Measurements from ENCODE around the gene DIRAS3. TPM values are rescaled to one million over a fixed set of nuclear protein-coding genes. Genes with fewer than 3 reads are reported as not detected.
"Not testable (repeated sequence)": the region's sequence is repeated elsewhere in the genome, so short reads cannot be mapped to it uniquely, and the experiment has no call there.

Gene DIRAS3
- total RNA-seq, 2 donors from 2014 or later: 5.3 to 10.6 TPM

DNA sequence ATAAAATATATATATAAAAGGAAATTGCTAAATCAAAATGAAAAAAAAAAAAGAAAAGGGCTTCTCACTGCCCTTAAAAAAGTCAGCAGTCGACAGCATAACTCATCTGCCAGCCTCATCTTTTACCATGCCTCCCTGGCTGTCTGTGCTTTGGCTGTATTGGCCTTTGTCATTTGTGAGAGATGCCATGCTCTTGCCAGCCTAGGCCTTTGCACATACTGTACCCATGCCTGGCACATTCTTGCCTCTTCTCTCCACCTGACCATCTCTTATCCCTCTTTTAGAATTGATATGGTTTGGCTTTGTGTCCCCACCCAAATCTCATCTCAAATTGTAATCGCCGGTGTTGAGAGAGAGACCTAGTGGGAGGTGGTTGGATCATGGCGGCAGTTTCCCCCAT lies 37.1 kb downstream of the DIRAS3 start:
- Histone ChIP-seq H3K4me3 (no peak overlapping the region), H3K9me3 (no peaks in the 10 kb centered on the region), H3K4me1 (no peaks in the 10 kb centered on the region), H3K36me3 (replicated peaks in 1 of 2; ENCODE audit: insufficient read depth in 1 of 2, low read depth in 2 of 2) (no peaks in the 10 kb centered on the region), H3K27me3 (no peaks in the 10 kb centered on the region), H3K27ac (no peak overlapping the region)
- DNase-seq (no peak), ATAC-seq (no peak)
- WGBS, 2 donors: 93% methylated on average over 4 of the region's 4 CpGs
- intact Hi-C loops (cut with DNase I): no loop called here
- TF ChIP-seq, protein P1, sequence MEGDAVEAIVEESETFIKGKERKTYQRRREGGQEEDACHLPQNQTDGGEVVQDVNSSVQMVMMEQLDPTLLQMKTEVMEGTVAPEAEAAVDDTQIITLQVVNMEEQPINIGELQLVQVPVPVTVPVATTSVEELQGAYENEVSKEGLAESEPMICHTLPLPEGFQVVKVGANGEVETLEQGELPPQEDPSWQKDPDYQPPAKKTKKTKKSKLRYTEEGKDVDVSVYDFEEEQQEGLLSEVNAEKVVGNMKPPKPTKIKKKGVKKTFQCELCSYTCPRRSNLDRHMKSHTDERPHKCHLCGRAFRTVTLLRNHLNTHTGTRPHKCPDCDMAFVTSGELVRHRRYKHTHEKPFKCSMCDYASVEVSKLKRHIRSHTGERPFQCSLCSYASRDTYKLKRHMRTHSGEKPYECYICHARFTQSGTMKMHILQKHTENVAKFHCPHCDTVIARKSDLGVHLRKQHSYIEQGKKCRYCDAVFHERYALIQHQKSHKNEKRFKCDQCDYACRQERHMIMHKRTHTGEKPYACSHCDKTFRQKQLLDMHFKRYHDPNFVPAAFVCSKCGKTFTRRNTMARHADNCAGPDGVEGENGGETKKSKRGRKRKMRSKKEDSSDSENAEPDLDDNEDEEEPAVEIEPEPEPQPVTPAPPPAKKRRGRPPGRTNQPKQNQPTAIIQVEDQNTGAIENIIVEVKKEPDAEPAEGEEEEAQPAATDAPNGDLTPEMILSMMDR (IDR thresholded peaks at IDR 0.05): no peak
- TF ChIP-seq POLR2A (IDR thresholded peaks at IDR 0.05): no peak

DNA sequence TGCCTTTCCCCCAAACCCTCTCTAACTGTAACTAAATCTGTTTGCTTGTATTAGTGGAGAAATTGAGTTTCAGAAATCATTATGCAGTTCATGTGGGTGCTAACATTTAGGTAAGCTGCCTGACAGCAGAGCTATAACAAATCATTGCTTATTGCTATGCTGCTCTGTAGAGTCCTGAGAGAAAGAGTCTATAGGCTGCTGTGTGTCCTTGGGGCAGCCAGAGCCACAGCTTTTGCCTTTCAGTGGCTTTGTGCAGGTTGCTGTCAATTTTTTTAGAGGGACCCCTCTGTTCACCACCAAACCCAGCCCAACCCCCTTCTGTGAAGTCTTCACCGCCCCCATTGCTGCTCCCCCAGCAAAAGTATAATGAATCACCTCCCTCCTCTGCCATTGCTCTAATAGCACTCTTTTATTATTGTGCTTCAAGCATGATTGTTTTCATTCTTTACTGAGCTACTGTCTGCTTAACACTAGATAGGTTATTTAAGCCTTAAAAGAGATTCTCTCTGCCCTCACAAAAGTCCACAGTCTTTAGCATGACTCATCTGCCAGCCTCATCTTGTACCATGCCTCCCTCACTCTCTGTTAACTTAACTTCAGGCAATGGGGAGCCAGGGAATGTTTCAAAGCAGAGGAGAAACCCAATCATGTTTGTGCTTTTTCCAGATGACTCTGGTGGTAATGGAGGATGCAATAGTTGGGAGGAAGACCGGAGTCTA lies 38.6 kb downstream of the DIRAS3 start:
- 81 to 90% methylated on average over 2 of the region's 2 CpGs for WGBS, 2 donors
- intact Hi-C loops (cut with DNase I): no loop called here
- H3K4me1 ChIP-seq: no peaks in the 10 kb centered on the region
- H3K9me3 ChIP-seq: no peaks in the 10 kb centered on the region
- H3K27me3 ChIP-seq: no peaks in the 10 kb centered on the region
- DNase-seq: no peak
- H3K4me3 ChIP-seq: no peak overlapping the region
- TF ChIP-seq POLR2A (IDR thresholded peaks at IDR 0.05): no peak
- TF ChIP-seq, protein P1 (IDR thresholded peaks at IDR 0.05): no peak
- ATAC-seq: no peak
- no peak overlapping the region for H3K27ac ChIP-seq
- no peaks in the 10 kb centered on the region for H3K36me3 ChIP-seq (replicated peaks in 1 of 2; ENCODE audit: insufficient read depth in 1 of 2, low read depth in 2 of 2)

DNA sequence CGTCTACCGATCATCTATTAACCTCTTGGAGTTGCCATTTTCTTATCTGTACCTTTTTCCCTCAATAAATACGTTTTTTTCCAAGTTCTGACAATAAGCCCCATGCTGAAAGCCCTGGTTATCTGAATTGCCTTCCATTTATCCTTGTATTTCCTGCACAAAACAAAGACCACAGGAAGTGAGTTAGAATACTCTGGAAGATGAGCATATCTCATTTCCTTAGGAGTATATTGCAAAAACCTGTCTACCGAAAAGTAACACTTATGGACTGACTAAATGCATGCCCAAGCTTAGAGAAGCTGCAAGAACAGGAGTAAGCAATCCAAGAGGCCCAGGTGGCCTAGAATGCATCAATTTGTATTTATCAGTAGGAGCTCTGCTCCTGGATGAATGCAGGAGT lies 39.9 kb downstream of the DIRAS3 start:
- WGBS, 2 donors: 20 to 42% methylated on average over 4 of the region's 4 CpGs
- no peak overlapping the region for H3K4me3 ChIP-seq
- no peaks in the 10 kb centered on the region for H3K4me1 ChIP-seq
- ATAC-seq (no peak), DNase-seq (no peak)
- H3K27me3 ChIP-seq: no peaks in the 10 kb centered on the region
- TF ChIP-seq, protein P1 (IDR thresholded peaks at IDR 0.05): no peak
- no peak for TF ChIP-seq POLR2A (IDR thresholded peaks at IDR 0.05)
- intact Hi-C loops (cut with DNase I): no loop called here
- no peak overlapping the region for H3K27ac ChIP-seq
- no peaks in the 10 kb centered on the region for H3K9me3 ChIP-seq
- H3K36me3 ChIP-seq (replicated peaks in 1 of 2; ENCODE audit: insufficient read depth in 1 of 2, low read depth in 2 of 2): no peaks in the 10 kb centered on the region

DNA sequence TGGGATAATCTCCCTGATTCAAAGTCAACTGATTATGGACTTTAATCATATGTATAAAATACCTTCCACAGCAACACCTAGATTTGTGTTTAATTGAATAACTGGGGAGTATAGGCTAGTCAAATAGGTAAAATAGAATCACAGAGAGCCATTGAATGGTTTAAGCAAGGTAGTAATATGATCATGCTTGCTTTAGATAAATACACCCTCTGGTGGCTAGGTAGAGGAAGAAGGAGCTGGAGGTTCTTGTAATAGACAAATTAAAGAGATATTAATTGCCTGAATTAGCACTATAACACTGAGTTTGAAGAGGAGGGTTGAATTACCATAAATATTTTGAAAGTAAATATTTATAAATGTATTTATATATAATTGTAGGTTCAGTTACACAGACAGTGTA lies 40.3 kb downstream of the DIRAS3 start:
- Histone ChIP-seq H3K4me1 (no peaks in the 10 kb centered on the region), H3K27me3 (no peaks in the 10 kb centered on the region), H3K4me3 (no peak overlapping the region), H3K36me3 (replicated peaks in 1 of 2; ENCODE audit: insufficient read depth in 1 of 2, low read depth in 2 of 2) (no peaks in the 10 kb centered on the region), H3K27ac (no peak overlapping the region), H3K9me3 (no peaks in the 10 kb centered on the region)
- ATAC-seq: no peak
- TF ChIP-seq, protein P1 (IDR thresholded peaks at IDR 0.05): peak in 4 of 7 experiments; percentile 26 to 37 (median 30)
- TF ChIP-seq POLR2A (IDR thresholded peaks at IDR 0.05): no peak
- intact Hi-C loops (cut with DNase I): no loop called here
- DNase-seq: no peak

DNA sequence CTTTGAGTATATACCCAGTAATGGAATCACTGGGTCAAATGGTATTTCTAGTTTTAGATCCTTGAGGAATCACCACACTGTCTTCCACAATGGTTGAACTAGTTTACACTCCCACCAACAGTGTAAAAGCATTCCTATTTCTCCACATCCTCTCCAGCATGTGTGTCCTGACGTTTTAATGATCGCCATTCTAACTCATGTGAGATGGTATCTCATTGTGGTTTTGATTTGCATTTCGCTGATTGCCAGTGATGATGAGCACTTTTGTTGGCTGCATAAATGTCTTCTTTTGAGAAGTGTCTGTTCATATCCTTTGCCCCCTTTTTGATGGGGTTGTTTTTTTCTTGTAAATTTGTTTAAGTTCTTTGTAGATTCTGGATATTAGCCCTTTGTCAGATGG lies 46.8 kb downstream of the DIRAS3 start:
- H3K36me3 ChIP-seq (replicated peaks in 1 of 2; ENCODE audit: insufficient read depth in 1 of 2, low read depth in 2 of 2); DNase-seq; H3K27me3 ChIP-seq; H3K4me3 ChIP-seq; intact Hi-C loops (cut with DNase I); H3K27ac ChIP-seq; H3K9me3 ChIP-seq; ATAC-seq; H3K4me1 ChIP-seq: not testable (repeated sequence)
- 82 to 88% methylated on average over 3 of the region's 3 CpGs for WGBS, 2 donors
